Nephron (organoid): Measurements from ENCODE around the gene PPT2.

Experiments
- H3K27ac Mint-ChIP-seq, 3 experiments: 2 replicates each; pipeline ENCODE4 v1.8.0; 2020; ENCODE audit warnings: mixed read lengths in 3 of 3, mild to moderate bottlenecking in 2 of 3, moderate library complexity in 1 of 3
- H3K27me3 Mint-ChIP-seq: 2 replicates; pipeline ENCODE4 v1.8.0; 2021; ENCODE audit warnings: low read depth, mild to moderate bottlenecking, moderate library complexity, mixed read lengths
- H3K36me3 Mint-ChIP-seq: 2 replicates; pipeline ENCODE4 v1.8.0; 2020; ENCODE audit warnings: low read depth, mixed read lengths
- H3K4me1 Mint-ChIP-seq: 2 replicates; pipeline ENCODE4 v1.8.0; 2020; ENCODE audit warnings: mixed read lengths
- H3K4me3 Mint-ChIP-seq, 3 experiments: 2 replicates each; pipeline ENCODE4 v1.8.0; 2020; ENCODE audit warnings: mild to moderate bottlenecking in 3 of 3, mixed read lengths in 3 of 3, moderate library complexity in 2 of 3
- H3K9me3 Mint-ChIP-seq: 2 replicates; pipeline ENCODE4 v1.8.0; 2020; ENCODE audit warnings: mixed read lengths
- TF ChIP-seq, protein P1 (sequence below), 3 experiments: fragments of 200-600 bp; sonication (generic); IDR thresholded peaks; one replicate each; pipeline ENCODE4 v1.5.0; 2021; ENCODE audit warnings: antibody characterized with exemption in 3 of 3; ENCODE audit not compliant: unreplicated experiment in 3 of 3

Gene PPT2

DNA sequence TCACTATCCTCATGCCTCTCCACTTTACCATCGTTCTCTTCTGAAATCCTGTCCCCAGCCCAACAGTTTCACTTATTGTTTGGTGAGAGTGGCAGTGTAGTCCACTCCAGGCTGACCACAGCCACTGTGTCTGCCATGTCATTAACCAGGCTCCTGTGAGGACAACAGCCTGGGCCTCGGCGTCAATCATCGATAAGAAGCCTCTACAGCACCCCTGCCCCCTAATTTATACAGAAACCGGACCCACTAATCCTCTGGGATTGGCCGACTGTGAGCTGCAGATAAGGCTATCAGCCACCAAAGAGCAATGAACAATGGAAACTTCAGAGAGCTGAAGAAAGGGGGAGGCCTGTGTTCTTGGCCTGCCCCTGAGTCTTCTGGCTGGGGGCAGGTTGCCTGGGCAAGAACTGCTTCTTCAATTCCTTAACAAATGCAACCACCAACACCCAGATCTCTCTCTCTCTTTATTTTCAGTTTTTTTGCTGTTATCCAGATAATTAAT, 13.9 kb downstream of the PPT2 start:
- H3K4me3 Mint-ChIP-seq, result no peak overlapping the region
- H3K27ac Mint-ChIP-seq, result peak overlapping the region in 1 of 3 experiments; percentile 34
- peaks cover 58% of the 10 kb centered on the region for H3K36me3 Mint-ChIP-seq
- H3K9me3 Mint-ChIP-seq, result no peaks in the 10 kb centered on the region
- no peaks in the 10 kb centered on the region for H3K27me3 Mint-ChIP-seq
- TF ChIP-seq, protein P1, sequence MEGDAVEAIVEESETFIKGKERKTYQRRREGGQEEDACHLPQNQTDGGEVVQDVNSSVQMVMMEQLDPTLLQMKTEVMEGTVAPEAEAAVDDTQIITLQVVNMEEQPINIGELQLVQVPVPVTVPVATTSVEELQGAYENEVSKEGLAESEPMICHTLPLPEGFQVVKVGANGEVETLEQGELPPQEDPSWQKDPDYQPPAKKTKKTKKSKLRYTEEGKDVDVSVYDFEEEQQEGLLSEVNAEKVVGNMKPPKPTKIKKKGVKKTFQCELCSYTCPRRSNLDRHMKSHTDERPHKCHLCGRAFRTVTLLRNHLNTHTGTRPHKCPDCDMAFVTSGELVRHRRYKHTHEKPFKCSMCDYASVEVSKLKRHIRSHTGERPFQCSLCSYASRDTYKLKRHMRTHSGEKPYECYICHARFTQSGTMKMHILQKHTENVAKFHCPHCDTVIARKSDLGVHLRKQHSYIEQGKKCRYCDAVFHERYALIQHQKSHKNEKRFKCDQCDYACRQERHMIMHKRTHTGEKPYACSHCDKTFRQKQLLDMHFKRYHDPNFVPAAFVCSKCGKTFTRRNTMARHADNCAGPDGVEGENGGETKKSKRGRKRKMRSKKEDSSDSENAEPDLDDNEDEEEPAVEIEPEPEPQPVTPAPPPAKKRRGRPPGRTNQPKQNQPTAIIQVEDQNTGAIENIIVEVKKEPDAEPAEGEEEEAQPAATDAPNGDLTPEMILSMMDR (IDR thresholded peaks at IDR 0.05; ENCODE audit: unreplicated experiment in 3 of 3), result no peak
- no peaks in the 10 kb centered on the region for H3K4me1 Mint-ChIP-seq

DNA sequence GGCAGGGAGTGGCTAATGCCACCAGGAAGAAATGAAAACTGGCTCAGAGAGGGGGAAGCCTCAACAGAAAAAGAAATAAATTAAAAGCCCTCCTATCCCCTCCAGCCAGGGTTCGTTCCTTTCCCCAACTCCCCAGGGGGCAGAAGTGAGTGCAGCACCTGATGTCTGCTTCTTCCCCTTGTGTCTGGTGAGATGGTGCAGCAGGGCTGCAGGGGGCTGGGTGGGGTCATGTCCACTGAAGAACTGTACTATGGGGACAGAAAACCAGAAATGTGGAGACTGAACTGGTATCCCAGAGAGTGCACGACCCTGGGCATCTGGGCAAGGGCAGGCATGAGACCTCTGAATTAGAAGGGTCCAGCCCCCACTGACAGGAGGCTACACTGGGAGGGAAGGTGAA, 14.4 kb downstream of the PPT2 start:
- Mint-ChIP-seq H3K27me3 (no peaks in the 10 kb centered on the region), H3K27ac (peak overlapping the region in 1 of 3 experiments; percentile 33), H3K4me3 (no peak overlapping the region), H3K4me1 (peaks cover 2% of the 10 kb centered on the region), H3K9me3 (no peaks in the 10 kb centered on the region), H3K36me3 (peaks cover 53% of the 10 kb centered on the region)
- TF ChIP-seq, protein P1 (IDR thresholded peaks at IDR 0.05; ENCODE audit: unreplicated experiment in 3 of 3), result no peak

DNA sequence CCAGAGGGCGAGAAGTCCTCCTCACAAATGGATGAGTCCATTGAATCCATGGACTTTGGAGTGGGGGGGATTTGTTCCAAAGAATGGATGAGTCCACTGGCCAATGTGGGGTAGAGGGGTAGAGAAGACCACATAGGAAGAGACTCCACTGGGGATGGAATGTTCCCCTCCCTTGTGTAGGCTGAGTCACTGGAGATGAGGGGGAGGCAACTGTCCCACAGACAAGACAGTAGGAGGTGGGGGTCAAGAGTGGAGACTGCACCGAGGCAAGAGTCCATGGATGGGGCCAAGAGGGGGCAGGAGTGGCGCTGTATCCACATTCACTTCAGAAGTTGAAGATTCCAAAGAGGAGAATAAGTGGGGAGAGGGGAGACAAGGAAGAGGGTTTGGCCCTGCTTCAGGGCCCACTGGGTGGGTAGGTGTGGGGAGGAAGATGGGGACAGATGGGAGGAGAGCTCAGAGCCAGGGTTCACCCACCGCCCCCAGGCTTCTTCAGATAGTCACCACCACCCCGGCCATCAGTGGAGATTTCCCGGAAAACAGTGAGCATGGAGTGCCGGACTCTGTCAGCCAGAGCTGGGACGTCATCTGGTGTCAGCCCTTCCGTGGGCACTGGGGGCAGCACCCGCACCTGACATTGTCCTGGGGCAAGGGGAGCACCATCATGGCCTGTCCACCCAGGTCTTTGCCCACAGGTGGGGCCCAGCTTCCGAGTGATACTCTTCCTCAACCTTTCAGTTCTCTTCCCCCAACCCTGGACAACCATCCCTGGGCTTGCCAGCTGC, 15.1 kb downstream of the PPT2 start:
- Mint-ChIP-seq H3K9me3 (no peaks in the 10 kb centered on the region), H3K27ac (peak overlapping the region in 1 of 3 experiments; percentile 61), H3K27me3 (no peaks in the 10 kb centered on the region), H3K36me3 (peaks cover 52% of the 10 kb centered on the region), H3K4me3 (no peak overlapping the region), H3K4me1 (peaks cover 8% of the 10 kb centered on the region)
- TF ChIP-seq, protein P1 (IDR thresholded peaks at IDR 0.05; ENCODE audit: unreplicated experiment in 3 of 3), result no peak

GRCh38 chr6:32170294-32170693, 16.4 kb downstream of the PPT2 start:
- Mint-ChIP-seq H3K27me3 (no peaks in the 10 kb centered on the region), H3K4me1 (peaks cover 13% of the 10 kb centered on the region), H3K27ac (no peak overlapping the region), H3K4me3 (no peak overlapping the region), H3K9me3 (no peaks in the 10 kb centered on the region), H3K36me3 (peaks cover 46% of the 10 kb centered on the region)
- TF ChIP-seq, protein P1 (IDR thresholded peaks at IDR 0.05; ENCODE audit: unreplicated experiment in 3 of 3), result no peak

DNA sequence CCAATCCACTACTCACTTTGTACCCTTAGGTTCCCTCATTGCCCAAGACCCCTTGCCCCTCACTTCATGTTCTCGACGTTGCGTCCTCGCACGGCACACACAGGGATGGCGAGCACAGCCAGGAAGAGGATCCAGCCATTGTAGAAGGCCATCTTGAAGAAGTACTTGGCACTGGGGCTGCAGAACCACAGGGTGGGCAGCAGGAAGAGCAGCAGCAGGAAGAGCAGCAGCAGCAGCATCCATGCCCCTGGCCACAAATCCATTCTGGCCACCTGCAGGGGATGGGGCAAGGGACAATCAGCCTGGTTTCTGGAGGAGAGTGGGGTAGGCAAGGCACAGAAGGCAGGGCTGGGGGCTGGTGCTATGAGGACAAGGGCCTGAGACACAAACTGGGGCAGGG, 17.3 kb downstream of the PPT2 start:
- Mint-ChIP-seq H3K27me3 (no peaks in the 10 kb centered on the region), H3K9me3 (no peaks in the 10 kb centered on the region), H3K27ac (no peak overlapping the region), H3K4me1 (peaks cover 16% of the 10 kb centered on the region), H3K36me3 (peaks cover 40% of the 10 kb centered on the region), H3K4me3 (no peak overlapping the region)
- TF ChIP-seq, protein P1 (IDR thresholded peaks at IDR 0.05; ENCODE audit: unreplicated experiment in 3 of 3), result no peak
